Stomach (tissue), 9 donors: Measurements from ENCODE around the gene F10. TPM values are rescaled to one million over a fixed set of nuclear protein-coding genes. Genes with fewer than 3 reads are reported as not detected.

Source experiments
- DNase-seq, 2 donors: peaks; one replicate each; pipeline versions ENCODE4 v3.0.0 to v3.0.0-alpha.2; 2013 to 2019
- H3K27ac ChIP-seq, 5 donors: fragments of 200-600 bp in 4 of 5; sonication (generic) in 4 of 5; one replicate each; pipeline ENCODE4 v1.5.1; 2013 to 2019; ENCODE audit warnings: mild to moderate bottlenecking in 1 of 5, moderate library complexity in 1 of 5
- H3K27me3 ChIP-seq, 3 donors: fragments of 200-600 bp; sonication (generic); one replicate each; pipeline ENCODE4 v1.5.1; 2017 to 2019; ENCODE audit warnings: mixed run types in 1 of 3
- H3K36me3 ChIP-seq, 4 donors: fragments of 200-600 bp; sonication (generic); 1 replicate in 3 of 4; 2 replicates in 1 of 4; pipeline ENCODE4 v1.5.1; 2016 to 2019
- H3K4me1 ChIP-seq, 4 donors: fragments of 200-600 bp; sonication (generic); one replicate each; pipeline ENCODE4 v1.5.1; 2016 to 2019
- H3K4me3 ChIP-seq, 4 donors: fragments of 200-600 bp; sonication (generic) in 3 of 4; one replicate each; pipeline ENCODE4 v1.5.1; 2016 to 2019; ENCODE audit warnings: mild to moderate bottlenecking in 1 of 4
- H3K9me3 ChIP-seq, 4 donors: fragments of 200-600 bp; sonication (generic); one replicate each; pipeline ENCODE4 v1.5.1; 2016 to 2019
- EP300 ChIP-seq: sonication (generic); formaldehyde crosslinking; IDR thresholded peaks from one replicate; pipeline ENCODE4 v1.6.1; 2017; ENCODE audit warnings: antibody characterized with exemption
- POLR2A ChIP-seq, 4 donors: fragments of 450-650 bp; IDR thresholded peaks; one replicate each; pipeline ENCODE4 v1.6.1; 2016; ENCODE audit warnings: antibody characterized with exemption in 4 of 4, control low read depth in 2 of 4, mild to moderate bottlenecking in 1 of 4, moderate library complexity in 1 of 4
- POLR2AphosphoS5 ChIP-seq, 3 donors: sonication (generic); formaldehyde crosslinking; IDR thresholded peaks; one replicate each; pipeline ENCODE4 v1.6.1; 2016; ENCODE audit warnings: antibody characterized with exemption in 3 of 3
- WGBS, 5 donors: extraction: QIAGEN DNeasy Blood & Tissue Kit in 3 of 5; methylation state at CpG; one replicate each; pipeline versions ENCODE4 v1.1.5 to v1.1.7; 2013 to 2018; 5-methylcytosine and 5-hydroxymethylcytosine counted together
- intact Hi-C: fragments of 100-400 bp; cut with DNase I; formaldehyde crosslinking; loops from one replicate; pipeline ENCODE4 v1.15.1; 2023; ENCODE audit warnings: low total_unique reads
- polyA plus RNA-seq, 3 donors: library from polyadenylated mRNA; stranded (reverse); fragments of 200-250 nt; gene quantifications; one replicate each; pipeline ENCODE4 v1.2.3, GENCODE V29; 2013
- total RNA-seq, 5 donors: library from RNA; depleted of rRNA; stranded (reverse); fragments of >200 nt; gene quantifications; one replicate each; pipeline versions ENCODE4 v1.1.0 to v1.2.3, GENCODE V29; 2014 to 2016
- TF ChIP-seq, protein P1 (sequence below), 7 experiments: fragments of 450-650 bp in 4 of 7; fragments of 200-600 bp in 3 of 7; sonication (generic) in 3 of 7; IDR thresholded peaks; one replicate each; pipeline ENCODE4 v1.5.1; 2016 to 2019; ENCODE audit warnings: antibody characterized with exemption in 7 of 7, control low read depth in 2 of 7, mild to moderate bottlenecking in 1 of 7
- donor health status: healthy with polysubstance abuse.
- donor health status: Bipolar disorder and iron deficiency.
- donor health status: healthy.

F10 gene
- total and polyA plus RNA-seq, 8 donors, result 0.45 to 14.9 (median 3.3) TPM; not detected in 2

DNA sequence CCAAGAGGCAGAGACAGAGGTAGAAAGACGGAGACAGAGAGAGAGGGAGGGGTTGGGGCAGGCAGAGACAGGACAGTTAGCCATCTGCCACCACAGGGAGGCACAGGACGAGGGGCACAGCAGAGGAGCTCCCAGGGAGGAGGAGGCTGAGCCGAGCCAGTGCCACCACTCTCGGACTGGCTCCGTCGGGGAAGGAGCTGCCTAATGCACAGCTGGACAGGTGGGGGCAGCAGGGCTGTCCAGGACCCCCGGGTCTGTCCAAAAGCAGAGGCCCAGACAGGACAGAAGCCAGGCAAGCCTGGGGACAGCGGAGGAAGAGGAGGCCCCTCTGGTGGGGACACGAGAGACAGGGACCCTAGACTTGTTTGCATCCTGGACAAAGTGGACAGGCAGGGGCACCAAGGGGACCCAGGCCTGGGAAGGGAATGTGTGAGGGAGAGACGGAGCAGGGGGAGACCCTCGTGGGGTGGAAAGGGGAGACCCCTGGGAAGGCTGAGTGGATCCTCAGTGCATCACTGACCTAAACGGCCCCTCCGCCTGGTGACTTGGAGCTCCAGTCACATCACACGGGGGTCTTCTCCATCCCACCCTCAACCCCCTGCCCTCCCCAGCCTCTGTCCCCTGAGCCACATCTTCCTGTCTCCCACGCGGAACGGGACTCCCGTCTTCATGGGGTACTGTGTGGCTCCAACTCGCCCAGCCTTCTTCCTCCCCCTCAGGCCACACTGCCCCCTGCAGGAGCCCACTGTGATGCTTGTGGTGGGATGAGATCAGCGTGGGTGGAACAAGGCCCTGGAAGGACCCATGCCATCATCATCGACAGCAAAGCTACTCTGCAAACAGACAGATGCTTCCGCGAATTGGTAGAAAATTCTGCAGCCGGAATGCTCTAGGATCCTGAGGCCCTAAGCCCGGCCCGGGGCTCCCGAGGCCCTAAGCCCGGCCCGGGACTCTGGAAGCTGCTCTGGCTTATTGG lies 915 bp downstream of the F10 start:
- no peak for DNase-seq
- 78 to 89% (median 84%) methylated on average over 28 to 29 of the region's 29 CpGs for WGBS, 5 donors
- intact Hi-C loops, result no loop called here
- Histone ChIP-seq H3K36me3 (no peaks in the 10 kb centered on the region), H3K4me3 (peak overlapping the region; percentile 30 to 37 (median 32)), H3K9me3 (no peaks in the 10 kb centered on the region), H3K27ac (peak overlapping the region in 3 of 5 donors; percentile 26 to 72 (median 53)), H3K4me1 (peaks cover 11 to 21% (median 16%) of the 10 kb centered on the region in 4 donors), H3K27me3 (no peaks in the 10 kb centered on the region)
- TF ChIP-seq POLR2A (IDR thresholded peaks at IDR 0.05) (no peak), EP300 (no peak), POLR2AphosphoS5 (IDR thresholded peaks at IDR 0.05) (no peak)
- TF ChIP-seq, protein P1, sequence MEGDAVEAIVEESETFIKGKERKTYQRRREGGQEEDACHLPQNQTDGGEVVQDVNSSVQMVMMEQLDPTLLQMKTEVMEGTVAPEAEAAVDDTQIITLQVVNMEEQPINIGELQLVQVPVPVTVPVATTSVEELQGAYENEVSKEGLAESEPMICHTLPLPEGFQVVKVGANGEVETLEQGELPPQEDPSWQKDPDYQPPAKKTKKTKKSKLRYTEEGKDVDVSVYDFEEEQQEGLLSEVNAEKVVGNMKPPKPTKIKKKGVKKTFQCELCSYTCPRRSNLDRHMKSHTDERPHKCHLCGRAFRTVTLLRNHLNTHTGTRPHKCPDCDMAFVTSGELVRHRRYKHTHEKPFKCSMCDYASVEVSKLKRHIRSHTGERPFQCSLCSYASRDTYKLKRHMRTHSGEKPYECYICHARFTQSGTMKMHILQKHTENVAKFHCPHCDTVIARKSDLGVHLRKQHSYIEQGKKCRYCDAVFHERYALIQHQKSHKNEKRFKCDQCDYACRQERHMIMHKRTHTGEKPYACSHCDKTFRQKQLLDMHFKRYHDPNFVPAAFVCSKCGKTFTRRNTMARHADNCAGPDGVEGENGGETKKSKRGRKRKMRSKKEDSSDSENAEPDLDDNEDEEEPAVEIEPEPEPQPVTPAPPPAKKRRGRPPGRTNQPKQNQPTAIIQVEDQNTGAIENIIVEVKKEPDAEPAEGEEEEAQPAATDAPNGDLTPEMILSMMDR (IDR thresholded peaks at IDR 0.05), result no peak

DNA sequence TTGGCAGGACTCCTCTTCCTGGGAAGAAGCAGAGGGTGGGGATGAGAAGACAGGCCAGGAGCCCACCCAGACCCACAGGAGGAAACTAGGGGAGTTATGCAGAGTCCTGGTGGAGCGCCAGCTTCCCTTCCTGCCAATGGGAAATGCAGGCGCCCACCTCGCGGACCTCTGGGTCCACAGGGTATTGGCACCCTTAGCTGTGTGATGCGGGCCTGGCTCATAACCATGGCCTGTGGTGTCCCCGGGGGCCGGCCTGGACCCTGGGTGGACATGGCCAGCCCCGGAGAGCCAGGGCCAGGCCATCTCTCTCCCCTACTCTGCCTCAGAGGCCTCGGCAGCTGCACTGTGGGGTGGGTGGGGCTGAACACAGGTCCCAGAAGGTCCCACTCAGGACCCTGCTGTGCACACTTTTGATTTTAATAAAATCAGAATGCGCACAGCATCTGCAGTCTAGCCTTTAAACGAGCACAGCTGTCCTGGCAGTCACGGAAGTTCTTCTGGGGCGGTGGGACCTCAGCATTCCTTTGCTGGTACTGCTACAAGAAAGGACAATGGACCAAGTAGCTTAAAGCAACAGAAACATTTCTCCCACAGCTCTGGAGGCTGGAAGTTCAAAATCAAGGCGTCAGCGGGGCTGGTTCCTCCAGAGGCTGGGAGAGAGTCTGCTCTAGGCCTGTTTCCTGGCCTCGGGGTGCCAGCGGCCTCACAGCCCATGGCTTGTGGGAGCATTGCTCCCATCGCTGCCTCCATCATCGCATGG lies 1.8 kb downstream of the F10 start:
- intact Hi-C loops, result no loop called here

DNA sequence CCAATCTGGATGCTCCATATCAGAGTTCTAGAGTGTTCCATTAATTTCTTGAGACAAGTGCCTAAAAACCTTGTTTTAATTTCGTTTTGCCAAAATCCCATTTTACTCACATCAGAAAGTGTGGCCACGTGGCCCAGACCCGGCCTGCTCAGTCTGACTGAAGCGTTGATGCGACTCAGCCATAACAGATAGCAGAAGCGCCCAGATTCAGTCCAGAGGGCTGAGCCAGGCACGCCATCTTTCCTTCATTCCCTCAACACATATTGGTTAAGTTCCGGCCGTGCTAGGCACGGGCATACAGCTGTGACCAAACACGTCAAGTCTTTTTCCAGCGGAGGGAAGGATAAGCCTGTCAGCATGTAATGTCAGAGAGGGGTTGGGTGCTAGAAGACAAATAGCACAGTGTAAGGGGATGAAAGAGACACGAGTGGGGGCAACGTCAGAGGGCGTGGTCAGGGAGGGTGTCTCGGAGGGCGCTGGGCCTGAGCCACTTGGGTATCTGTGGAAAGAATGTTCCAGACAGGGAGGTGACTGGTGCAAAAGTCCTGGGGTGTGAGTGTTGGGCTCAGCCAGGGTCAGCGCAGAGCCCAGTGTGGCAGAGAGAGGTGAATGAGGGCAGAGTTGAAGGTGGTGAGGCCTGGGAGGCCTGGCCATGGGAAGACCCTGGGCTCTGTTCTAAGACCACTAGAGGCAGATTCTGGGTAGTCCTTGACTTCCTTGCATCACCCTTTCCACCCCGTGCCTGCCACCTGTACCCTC lies 3.1 kb downstream of the F10 start:
- Histone ChIP-seq H3K4me3 (no peak overlapping the region), H3K4me1 (peaks cover 12 to 30% (median 23%) of the 10 kb centered on the region in 4 donors), H3K9me3 (no peaks in the 10 kb centered on the region), H3K27ac (no peak overlapping the region), H3K27me3 (peaks cover 0 to 19% (median 9%) of the 10 kb centered on the region in 3 donors), H3K36me3 (no peaks in the 10 kb centered on the region)
- WGBS, 5 donors, result 84 to 91% (median 89%) methylated on average over 19 of the region's 19 CpGs
- no peak for TF ChIP-seq POLR2AphosphoS5 (IDR thresholded peaks at IDR 0.05)
- TF ChIP-seq, protein P1 (IDR thresholded peaks at IDR 0.05), result no peak
- TF ChIP-seq EP300, result no peak
- TF ChIP-seq POLR2A (IDR thresholded peaks at IDR 0.05), result no peak
- DNase-seq, result no peak
- intact Hi-C loops, result no loop called here

More for the DNA sequence above, 1.8 kb downstream of the F10 start:
- H3K36me3 ChIP-seq, result no peaks in the 10 kb centered on the region
- no peak for TF ChIP-seq POLR2A (IDR thresholded peaks at IDR 0.05)
- no peak for TF ChIP-seq POLR2AphosphoS5 (IDR thresholded peaks at IDR 0.05)
- TF ChIP-seq, protein P1 (IDR thresholded peaks at IDR 0.05), result no peak
- no peak for TF ChIP-seq EP300
- H3K27me3 ChIP-seq, result peaks cover 0 to 6% (median 1%) of the 10 kb centered on the region in 3 donors
- H3K4me3 ChIP-seq, result no peak overlapping the region
- WGBS, 5 donors, result 91 to 96% (median 96%) methylated on average over 18 to 19 of the region's 19 CpGs
- peaks cover 11 to 21% (median 16%) of the 10 kb centered on the region in 4 donors for H3K4me1 ChIP-seq
- no peak for DNase-seq
- no peaks in the 10 kb centered on the region for H3K9me3 ChIP-seq
- H3K27ac ChIP-seq, result no peak overlapping the region
